Cerebellar nuclear complex (tissue), 1 donor: ENCODE measurements around the gene TAB3.

ENCODE experiments used
- DNase-seq, 2 experiments: peaks; one replicate each; lab custom pipeline; 2025; lab: John Stamatoyannopoulos, UW

Gene TAB3, protein sequence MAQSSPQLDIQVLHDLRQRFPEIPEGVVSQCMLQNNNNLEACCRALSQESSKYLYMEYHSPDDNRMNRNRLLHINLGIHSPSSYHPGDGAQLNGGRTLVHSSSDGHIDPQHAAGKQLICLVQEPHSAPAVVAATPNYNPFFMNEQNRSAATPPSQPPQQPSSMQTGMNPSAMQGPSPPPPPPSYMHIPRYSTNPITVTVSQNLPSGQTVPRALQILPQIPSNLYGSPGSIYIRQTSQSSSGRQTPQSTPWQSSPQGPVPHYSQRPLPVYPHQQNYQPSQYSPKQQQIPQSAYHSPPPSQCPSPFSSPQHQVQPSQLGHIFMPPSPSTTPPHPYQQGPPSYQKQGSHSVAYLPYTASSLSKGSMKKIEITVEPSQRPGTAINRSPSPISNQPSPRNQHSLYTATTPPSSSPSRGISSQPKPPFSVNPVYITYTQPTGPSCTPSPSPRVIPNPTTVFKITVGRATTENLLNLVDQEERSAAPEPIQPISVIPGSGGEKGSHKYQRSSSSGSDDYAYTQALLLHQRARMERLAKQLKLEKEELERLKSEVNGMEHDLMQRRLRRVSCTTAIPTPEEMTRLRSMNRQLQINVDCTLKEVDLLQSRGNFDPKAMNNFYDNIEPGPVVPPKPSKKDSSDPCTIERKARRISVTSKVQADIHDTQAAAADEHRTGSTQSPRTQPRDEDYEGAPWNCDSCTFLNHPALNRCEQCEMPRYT

DNA sequence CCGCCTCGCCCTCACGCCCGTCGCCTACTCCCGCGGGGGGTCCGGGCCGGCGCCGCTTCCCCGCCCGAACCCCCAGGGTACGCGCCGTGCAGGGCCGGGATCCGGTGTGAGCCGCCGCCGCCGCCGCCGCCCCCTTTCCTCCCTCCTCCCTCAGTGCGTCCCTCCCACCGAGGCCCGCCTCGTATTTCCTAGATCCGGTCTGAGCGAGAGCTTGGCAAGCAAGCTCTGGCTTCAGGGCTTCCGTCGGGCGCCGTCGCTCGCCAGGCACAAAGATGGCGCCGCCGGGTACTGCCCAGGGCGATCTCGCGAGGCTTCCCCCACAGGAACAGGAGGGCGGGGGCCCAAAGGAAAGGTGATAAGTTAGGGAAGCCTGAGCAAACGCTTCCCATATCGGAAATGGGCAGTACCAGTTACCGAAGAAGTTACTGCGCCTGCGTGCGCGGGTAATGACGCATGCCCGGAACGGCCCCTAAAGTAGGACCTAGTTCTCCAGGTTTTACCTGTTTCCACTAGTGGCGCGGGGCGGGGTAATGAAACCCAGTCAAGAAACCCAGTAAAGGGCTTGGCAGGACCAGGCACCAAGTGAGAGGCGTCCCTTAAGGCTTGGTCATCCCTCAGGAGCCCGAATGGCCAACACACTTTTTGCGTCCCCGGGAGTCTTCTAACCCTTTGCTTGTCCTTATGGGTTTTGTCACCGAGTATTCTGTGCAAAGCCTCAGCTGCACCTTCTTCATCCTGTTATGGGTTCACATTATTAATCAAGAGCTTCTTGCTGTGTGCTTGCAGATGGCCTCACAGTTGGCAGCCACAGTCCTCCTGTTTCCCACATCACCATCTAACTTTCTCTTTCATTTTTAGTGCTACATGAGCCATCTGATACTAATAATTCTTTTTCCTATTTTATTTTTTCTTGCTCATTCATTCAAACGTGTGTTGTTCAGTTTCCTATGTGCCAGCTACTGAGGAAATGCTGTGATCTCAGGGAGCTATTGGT is at the start of gene TAB3:
TSS of gene TAB3 (minus strand) at position 108 of the 994 bp plus-strand sequence. CDS start 29,666 bp downstream, outside the sequence.
- peak; percentile 55 to 75 for DNase-seq

- no peak for DNase-seq
Measured at GRCh38 chrX:30938295-30938694, 49.2 kb upstream of the TAB3 start.

DNA sequence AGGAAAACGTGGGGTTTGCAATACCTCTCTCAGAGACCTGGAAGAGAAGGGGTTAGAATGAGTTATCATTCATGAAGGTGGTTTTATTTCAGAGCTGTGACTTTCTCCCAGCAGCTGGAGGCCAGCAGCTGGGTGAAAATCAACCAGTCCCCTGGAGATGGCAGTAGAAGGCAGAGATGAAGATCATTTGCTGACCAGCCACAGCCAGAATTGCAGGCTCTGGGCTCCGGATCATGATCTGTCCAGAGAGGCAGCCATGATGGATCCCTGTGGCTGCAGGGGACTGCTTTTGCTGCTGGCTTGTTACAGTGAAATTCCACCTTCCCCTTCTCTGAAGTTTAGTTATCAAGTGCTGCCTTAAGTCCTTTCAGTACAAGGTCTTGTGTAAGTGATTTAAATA is 46.9 kb upstream of the TAB3 start:
- DNase-seq: no peak

DNA sequence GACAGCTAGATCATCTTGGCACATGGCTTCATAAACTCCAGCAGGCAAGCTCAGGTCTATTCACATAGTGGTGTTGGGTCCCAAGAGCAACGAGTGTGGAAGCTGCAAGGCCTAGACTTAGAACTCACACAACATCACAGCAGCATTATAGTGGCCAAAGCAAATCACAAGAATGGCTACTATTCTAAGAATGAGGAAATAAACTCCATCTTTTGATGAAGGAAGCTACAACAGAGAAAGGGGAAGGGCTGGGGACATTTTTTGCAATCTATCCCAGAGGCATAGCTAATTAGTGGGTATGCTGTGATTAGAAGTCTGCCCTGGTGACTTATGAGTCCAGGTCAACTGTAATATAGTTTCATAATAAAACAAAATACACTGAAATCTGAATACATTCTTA is 42.9 kb upstream of the TAB3 start:
- DNase-seq: no peak

DNA sequence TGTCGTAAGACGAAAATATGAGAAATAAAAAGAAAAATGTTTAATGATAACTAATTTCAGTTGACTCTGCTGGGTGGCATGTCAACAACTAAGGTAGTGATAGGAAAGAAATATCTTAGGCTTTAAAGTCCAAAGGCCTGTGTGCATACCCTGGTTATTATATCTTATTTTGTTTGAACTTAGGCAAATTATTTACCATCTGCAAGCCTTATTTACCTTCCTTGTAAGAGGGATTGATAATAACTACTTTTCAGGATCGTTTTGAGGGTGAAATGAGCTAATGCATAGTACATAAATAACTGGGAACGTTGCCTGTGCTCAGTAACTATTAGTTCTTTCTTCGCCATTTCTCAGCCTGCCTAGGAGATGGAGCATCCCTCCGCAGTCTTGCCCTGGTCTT is 41.6 kb upstream of the TAB3 start:
- no peak for DNase-seq

DNA sequence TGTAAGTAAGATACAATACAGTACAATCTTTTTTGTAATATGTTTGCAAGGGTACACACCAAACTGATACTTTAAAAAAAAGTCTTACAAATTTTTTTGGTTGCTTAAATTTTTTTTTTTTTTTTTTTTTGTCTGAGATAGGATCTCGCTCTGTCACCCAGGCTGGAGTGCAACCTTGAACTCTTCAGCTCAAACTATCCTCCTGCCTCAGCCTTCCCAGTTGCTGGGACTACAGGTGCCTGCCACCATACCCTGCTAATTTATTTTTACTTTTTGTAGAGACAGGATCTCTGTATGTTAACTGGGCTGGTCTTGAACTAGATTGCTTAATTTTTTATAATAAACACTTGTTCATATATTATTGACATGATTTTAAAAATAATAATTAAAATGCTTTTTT is 41.1 kb upstream of the TAB3 start:
- DNase-seq: no peak

DNA sequence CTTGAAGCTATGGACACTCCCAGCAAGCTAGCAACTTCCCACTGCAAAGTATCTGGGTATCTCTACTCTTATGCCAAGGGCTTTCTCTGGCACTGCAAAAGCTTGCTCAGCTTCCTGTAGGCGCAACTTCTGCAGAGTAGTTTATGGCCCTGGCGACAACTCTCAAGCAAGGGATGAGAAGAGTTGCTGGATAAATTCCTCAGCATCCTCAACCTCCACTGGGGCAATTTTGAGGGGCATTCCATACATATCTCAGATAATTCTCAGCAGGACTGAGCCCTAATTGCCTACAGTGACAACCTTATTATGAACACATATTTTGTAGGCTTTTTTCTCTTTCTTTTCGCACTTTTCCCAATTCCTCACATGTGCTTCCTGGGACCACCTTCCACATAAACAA is 31.2 kb upstream of the TAB3 start:
- DNase-seq: no peak

- DNase-seq: no peak
Measured at GRCh38 chrX:30918480-30918879, 29.4 kb upstream of the TAB3 start.

- no peak for DNase-seq
Measured at GRCh38 chrX:30913492-30913891, 24.4 kb upstream of the TAB3 start.

- DNase-seq: no peak
Measured at GRCh38 chrX:30910124-30910860, 21.2 kb upstream of the TAB3 start.

GRCh38 chrX:30906726-30907125 is 17.7 kb upstream of the TAB3 start:
- no peak for DNase-seq

- no peak for DNase-seq
Measured at GRCh38 chrX:30905321-30905720, 16.3 kb upstream of the TAB3 start.

DNA sequence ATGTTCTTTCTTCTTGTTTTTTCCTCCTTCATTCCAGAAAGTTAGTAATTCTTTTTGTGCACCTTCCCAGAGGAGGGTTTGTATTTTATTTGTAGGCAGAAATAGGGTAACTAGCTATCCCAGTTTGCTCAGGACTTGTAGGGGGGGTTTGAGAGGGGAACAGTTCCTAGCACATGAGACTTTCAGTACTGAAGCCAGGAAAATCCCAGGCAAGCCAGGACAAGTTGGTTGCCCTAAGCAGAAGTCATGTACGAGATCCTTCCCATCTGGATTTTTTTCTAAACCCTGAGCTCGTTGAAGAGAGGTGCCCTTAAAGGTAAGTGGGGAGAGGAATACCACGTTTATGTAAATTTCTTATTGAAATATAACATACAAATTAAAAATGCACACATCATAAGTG is 15.6 kb upstream of the TAB3 start:
- no peak for DNase-seq

DNA sequence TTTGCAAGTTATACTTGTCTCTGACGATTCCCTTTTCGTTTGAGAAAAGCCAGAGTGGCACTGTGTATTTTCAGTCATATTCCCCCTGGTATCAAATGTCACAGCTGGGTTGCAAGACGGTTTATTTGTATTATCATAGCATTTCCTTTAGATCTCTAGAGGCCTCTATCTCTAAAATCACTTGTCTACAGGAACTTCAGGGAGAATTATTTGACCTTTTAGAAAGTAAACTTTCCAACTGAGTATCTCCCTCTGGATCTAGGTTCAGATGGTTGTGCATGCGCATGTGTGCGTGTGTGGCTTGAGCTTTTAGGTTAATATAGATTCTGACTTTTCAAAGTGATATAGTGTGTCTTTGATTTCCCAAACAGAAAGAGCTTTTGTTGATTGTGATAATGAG is 15.1 kb upstream of the TAB3 start:
- DNase-seq: no peak

GRCh38 chrX:30900227-30900626 is 11.2 kb upstream of the TAB3 start:
- no peak for DNase-seq

- DNase-seq: no peak
Measured at GRCh38 chrX:30898886-30899285, 9.8 kb upstream of the TAB3 start.

- DNase-seq: no peak
Measured at GRCh38 chrX:30895370-30895769, 6.3 kb upstream of the TAB3 start.

DNA sequence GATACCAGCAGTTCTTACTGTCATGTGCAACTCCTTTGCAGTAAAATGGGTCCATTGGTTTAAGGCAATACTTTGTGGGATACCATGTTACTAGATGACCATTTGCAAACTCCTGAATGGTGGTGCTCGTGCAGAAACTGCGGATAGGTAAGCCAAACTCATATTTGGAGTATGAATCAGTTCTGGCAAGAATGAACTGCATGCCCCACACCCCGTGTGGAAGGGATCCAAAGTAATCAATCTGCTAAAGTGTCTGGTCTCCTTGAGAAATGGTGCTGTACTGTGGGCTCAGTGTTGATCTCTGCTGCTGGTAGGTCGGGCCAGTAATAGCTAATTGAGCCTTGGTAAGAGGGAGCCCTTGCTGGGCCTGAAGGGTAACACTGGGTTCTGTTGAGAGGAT is 4.2 kb upstream of the TAB3 start:
- no peak for DNase-seq

GRCh38 chrX:30892591-30892990 is 3.5 kb upstream of the TAB3 start:
- DNase-seq: no peak

GRCh38 chrX:30888526-30889146 is 418 bp downstream of the TAB3 start:
- DNase-seq: no peak

GRCh38 chrX:30887721-30888120 is 1.3 kb downstream of the TAB3 start:
- no peak for DNase-seq
